IMR-90 (cell line): ENCODE measurements around the gene EFNB2.

ENCODE experiments used
- BHLHE40 ChIP-seq: fragments of 150-350 bp; IDR thresholded peaks from 2 replicates; pipeline ENCODE4 v1.6.1; 2016; ENCODE audit warnings: mild to moderate bottlenecking, low read depth, low read length
- CEBPB ChIP-seq: IDR thresholded peaks from 2 replicates; pipeline ENCODE4 v1.6.1; 2012; ENCODE audit warnings: low read depth, low read length, improper control_type of control experiment
- FOS ChIP-seq: fragments of 150-350 bp; IDR thresholded peaks from 2 replicates; pipeline ENCODE4 v1.6.1; 2016; ENCODE audit warnings: low read depth, low read length
- MAFK ChIP-seq: IDR thresholded peaks from 2 replicates; pipeline ENCODE4 v1.6.1; 2012; ENCODE audit warnings: low read depth, low read length, improper control_type of control experiment
- MAZ ChIP-seq: IDR thresholded peaks from 2 replicates; pipeline ENCODE4 v1.6.1; 2012; ENCODE audit warnings: low read depth, mild to moderate bottlenecking, low read length, improper control_type of control experiment, moderate library complexity, borderline replicate concordance
- MXI1 ChIP-seq: IDR thresholded peaks from 2 replicates; pipeline ENCODE4 v1.6.1; 2012; ENCODE audit warnings: low read depth, mild to moderate bottlenecking, low read length, moderate library complexity, borderline replicate concordance
- POLR2A ChIP-seq: IDR thresholded peaks from 2 replicates; pipeline ENCODE4 v1.6.1; 2012; ENCODE audit warnings: mild to moderate bottlenecking, low read depth, low read length
- RAD21 ChIP-seq: IDR thresholded peaks from 2 replicates; pipeline ENCODE4 v1.6.1; 2012; ENCODE audit warnings: low read length, improper control_type of control experiment
- RCOR1 ChIP-seq: IDR thresholded peaks from 2 replicates; pipeline ENCODE4 v1.6.1; 2012; ENCODE audit warnings: mild to moderate bottlenecking, low read length, improper control_type of control experiment; ENCODE audit not compliant: insufficient replicate concordance
- SMC3 ChIP-seq: fragments of 150-350 bp; IDR thresholded peaks from 2 replicates; pipeline ENCODE4 v1.6.1; 2016; ENCODE audit warnings: low read depth, mild to moderate bottlenecking, antibody characterized with exemption, low read length, moderate library complexity
- TF ChIP-seq, protein P1 (sequence below): conservative IDR thresholded peaks from 2 replicates; pipeline ENCODE4 v1.5.1; 2012; ENCODE audit warnings: mild to moderate bottlenecking, low read depth, low read length, improper control_type of control experiment
- TF ChIP-seq, protein P2 (sequence below): fragments of 150-350 bp; IDR thresholded peaks from 2 replicates; pipeline ENCODE4 v1.6.1; 2017; ENCODE audit warnings: mild to moderate bottlenecking, antibody characterized with exemption, low read length, low read depth

DNA sequence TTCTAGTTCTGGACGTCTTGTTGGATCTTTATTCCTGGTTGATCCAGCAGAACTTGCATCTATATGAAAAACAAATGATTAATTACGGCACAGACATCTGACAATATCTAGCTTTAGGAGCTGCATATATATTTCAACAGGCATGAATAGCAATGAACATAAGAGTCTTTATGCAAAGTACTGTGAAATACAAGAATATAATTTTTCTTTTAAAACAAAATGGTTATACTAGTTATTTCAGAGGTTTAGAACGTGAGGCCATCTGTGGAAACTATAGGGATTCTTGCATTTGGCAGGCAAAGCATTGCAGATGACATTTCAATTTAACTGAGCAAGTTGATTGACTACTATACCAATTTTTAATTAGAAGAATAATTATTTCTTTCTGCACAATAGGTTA lies 40.5 kb downstream of the EFNB2 start:
- TF ChIP-seq RAD21 (no peak), SMC3 (no peak), BHLHE40 (no peak), RCOR1 (no peak), POLR2A (no peak), MAZ (no peak), MAFK (no peak), MXI1 (no peak), CEBPB (no peak), FOS (no peak)
- TF ChIP-seq, protein P1, sequence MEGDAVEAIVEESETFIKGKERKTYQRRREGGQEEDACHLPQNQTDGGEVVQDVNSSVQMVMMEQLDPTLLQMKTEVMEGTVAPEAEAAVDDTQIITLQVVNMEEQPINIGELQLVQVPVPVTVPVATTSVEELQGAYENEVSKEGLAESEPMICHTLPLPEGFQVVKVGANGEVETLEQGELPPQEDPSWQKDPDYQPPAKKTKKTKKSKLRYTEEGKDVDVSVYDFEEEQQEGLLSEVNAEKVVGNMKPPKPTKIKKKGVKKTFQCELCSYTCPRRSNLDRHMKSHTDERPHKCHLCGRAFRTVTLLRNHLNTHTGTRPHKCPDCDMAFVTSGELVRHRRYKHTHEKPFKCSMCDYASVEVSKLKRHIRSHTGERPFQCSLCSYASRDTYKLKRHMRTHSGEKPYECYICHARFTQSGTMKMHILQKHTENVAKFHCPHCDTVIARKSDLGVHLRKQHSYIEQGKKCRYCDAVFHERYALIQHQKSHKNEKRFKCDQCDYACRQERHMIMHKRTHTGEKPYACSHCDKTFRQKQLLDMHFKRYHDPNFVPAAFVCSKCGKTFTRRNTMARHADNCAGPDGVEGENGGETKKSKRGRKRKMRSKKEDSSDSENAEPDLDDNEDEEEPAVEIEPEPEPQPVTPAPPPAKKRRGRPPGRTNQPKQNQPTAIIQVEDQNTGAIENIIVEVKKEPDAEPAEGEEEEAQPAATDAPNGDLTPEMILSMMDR, result no peak
- TF ChIP-seq, protein P2, sequence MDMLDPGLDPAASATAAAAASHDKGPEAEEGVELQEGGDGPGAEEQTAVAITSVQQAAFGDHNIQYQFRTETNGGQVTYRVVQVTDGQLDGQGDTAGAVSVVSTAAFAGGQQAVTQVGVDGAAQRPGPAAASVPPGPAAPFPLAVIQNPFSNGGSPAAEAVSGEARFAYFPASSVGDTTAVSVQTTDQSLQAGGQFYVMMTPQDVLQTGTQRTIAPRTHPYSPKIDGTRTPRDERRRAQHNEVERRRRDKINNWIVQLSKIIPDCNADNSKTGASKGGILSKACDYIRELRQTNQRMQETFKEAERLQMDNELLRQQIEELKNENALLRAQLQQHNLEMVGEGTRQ, result no peak
